Sciatic nerve (tissue), 2 donors: ENCODE data around the gene DBF4. TPM values are rescaled to one million over a fixed set of nuclear protein-coding genes. Genes with fewer than 3 reads are reported as not detected.
"Not testable (repeated sequence)": the region's sequence is repeated elsewhere in the genome, so short reads cannot be mapped to it uniquely, and the experiment has no call there.

Source experiments
- ATAC-seq: fragments of 200-7000 bp; cut with Tn5 transposase; one replicate; pipeline ENCODE4 v1.9.1; 2020; ENCODE audit warnings: mild to moderate bottlenecking, moderate library complexity
- DNase-seq: peaks from one replicate; pipeline ENCODE4 v3.0.0-alpha.2; 2020; ENCODE audit warnings: low spot score
- intact Hi-C: fragments of 100-400 bp; cut with DNase I; formaldehyde crosslinking; loops from one replicate; pipeline ENCODE4 v1.14.2; 2022
- total RNA-seq: library from RNA; stranded (reverse); fragmentation: NEBNext Ultra II Directional; extraction: Animal tissue kit (Norgen Biotek cat#: 25700); gene quantifications from one replicate; pipeline ENCODE4 v1.2.1, GENCODE V29; 2021
- donor health status: DM: no; HTN: no; CAD: no.
- donor health status: DM: no; HTN: no; CAD: no.

The DBF4 gene
- total RNA-seq, 1 donor from 2014 or later, result 9.2 TPM

GRCh38 chr7:87941138-87941537 lies 64.8 kb downstream of the DBF4 start:
- no peak for DNase-seq
- ATAC-seq, result no peak
- intact Hi-C loops, result no loop called here

DNA sequence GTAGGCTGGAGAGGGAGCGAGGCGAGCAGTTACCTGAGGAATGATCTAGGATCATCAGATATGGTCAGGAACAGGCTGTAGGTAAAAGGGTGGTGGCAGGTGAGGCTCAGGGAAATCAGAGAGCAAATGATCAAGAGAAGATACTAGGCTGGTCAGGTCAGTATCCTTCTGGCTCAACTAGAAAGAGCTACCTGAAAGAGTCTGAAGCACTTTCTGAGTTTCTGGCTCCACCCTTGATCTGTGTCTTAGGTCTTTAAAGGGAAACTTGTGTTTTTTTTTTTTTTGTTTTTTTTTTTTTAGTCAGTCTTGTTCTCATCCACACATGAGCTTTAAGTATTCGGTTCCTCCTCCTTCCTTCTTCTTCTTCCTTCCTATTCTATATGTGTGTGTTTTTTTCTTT lies 68.3 kb downstream of the DBF4 start:
- intact Hi-C loops, result no loop called here
- no peak for DNase-seq
- no peak for ATAC-seq

GRCh38 chr7:87945926-87946325 lies 69.6 kb downstream of the DBF4 start:
- DNase-seq, intact Hi-C loops, ATAC-seq: not testable (repeated sequence)

DNA sequence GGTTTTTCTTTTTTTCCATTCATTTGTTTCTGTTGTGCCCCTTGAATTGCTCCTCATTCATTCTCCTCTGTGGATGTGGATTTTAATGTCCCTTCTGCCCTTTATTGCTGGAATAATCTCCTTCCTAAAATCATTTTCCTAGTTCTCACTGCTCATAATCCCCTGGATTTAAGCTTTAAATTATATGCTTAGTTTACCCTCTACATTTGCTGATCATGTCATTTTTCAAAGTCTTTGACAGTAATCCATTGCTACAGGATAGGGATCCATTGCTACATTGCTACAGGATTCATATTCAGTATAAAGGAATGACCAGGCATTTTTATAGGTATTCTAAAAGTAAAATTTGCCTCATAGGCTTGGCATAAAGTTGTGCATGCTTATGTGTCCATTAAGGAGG lies 72.1 kb downstream of the DBF4 start:
- no peak for ATAC-seq
- no peak for DNase-seq
- intact Hi-C loops, result no loop called here

Other genes starting within 250 kb of the DBF4 start
- gene RUNDC3B, start 248.1 kb upstream of the DBF4 start, total RNA-seq, result 5.9 TPM
- 29.9 TPM for gene SLC25A40, start 133 bp upstream of the DBF4 start, total RNA-seq
- gene ADAM22, start 57.8 kb downstream of the DBF4 start, total RNA-seq, result 8.5 TPM